GM19328 (cell line): ENCODE results near the gene ABHD17A.

ENCODE experiments used
- ATAC-seq: cut with Tn5 transposase; IDR thresholded peaks from one replicate; pipeline ENCODE4 v1.9.1; 2021; ENCODE audit warnings: mild to moderate bottlenecking, moderate library complexity; ENCODE audit not compliant: unreplicated experiment

Gene ABHD17A

GRCh38 chr19:1854542-1855039 is 30.7 kb downstream of the ABHD17A start:
- ATAC-seq = no peak

GRCh38 chr19:1854039-1854541 is 31.2 kb downstream of the ABHD17A start:
- no peak for ATAC-seq

GRCh38 chr19:1853295-1854038 is 31.8 kb downstream of the ABHD17A start:
- no peak for ATAC-seq

- ATAC-seq = no peak
These were observed 32.6 kb downstream of the ABHD17A start for GRCh38 chr19:1852581-1853128.

GRCh38 chr19:1851654-1852580 is 33.4 kb downstream of the ABHD17A start:
- no peak for ATAC-seq

GRCh38 chr19:1850809-1851653 is 34.3 kb downstream of the ABHD17A start:
- ATAC-seq = no peak

GRCh38 chr19:1849886-1850398 is 35.4 kb downstream of the ABHD17A start:
- ATAC-seq = no peak

GRCh38 chr19:1849132-1849474 is 36.2 kb downstream of the ABHD17A start:
- ATAC-seq = no peak

- ATAC-seq = peak; percentile 66
These were observed 36.7 kb downstream of the ABHD17A start, which contains the start of gene REXO1 for GRCh38 chr19:1848399-1849131. Gene REXO1 (minus strand): TSS chr19:1848483. CDS start chr19:1848358, 125 bp downstream.

- peak; percentile 6 for ATAC-seq
These were observed 37.5 kb downstream of the ABHD17A start for GRCh38 chr19:1847684-1848398.

- ATAC-seq = no peak
These were observed 38.0 kb downstream of the ABHD17A start for GRCh38 chr19:1847348-1847683.

- ATAC-seq = no peak
These were observed 38.6 kb downstream of the ABHD17A start for GRCh38 chr19:1846517-1847204.

- ATAC-seq = no peak
These were observed 39.7 kb downstream of the ABHD17A start for GRCh38 chr19:1845642-1846041.

GRCh38 chr19:1845125-1845515 is 40.2 kb downstream of the ABHD17A start:
- no peak for ATAC-seq

- no peak for ATAC-seq
These were observed 40.7 kb downstream of the ABHD17A start for GRCh38 chr19:1844513-1845124.

- ATAC-seq = no peak
These were observed 41.5 kb downstream of the ABHD17A start for GRCh38 chr19:1843646-1844394.

- ATAC-seq = no peak
These were observed 42.2 kb downstream of the ABHD17A start for GRCh38 chr19:1843116-1843515.
